NCI-H345 treated with DMSO at 0.1 percent for 48 hours (cell line): ENCODE measurements around the gene ARF1.

ENCODE experiments used
- DNase-seq: peaks from one replicate; lab custom pipeline; 2025; ENCODE audit not compliant: unreplicated experiment; lab: John Stamatoyannopoulos, UW

The ARF1 gene

DNA sequence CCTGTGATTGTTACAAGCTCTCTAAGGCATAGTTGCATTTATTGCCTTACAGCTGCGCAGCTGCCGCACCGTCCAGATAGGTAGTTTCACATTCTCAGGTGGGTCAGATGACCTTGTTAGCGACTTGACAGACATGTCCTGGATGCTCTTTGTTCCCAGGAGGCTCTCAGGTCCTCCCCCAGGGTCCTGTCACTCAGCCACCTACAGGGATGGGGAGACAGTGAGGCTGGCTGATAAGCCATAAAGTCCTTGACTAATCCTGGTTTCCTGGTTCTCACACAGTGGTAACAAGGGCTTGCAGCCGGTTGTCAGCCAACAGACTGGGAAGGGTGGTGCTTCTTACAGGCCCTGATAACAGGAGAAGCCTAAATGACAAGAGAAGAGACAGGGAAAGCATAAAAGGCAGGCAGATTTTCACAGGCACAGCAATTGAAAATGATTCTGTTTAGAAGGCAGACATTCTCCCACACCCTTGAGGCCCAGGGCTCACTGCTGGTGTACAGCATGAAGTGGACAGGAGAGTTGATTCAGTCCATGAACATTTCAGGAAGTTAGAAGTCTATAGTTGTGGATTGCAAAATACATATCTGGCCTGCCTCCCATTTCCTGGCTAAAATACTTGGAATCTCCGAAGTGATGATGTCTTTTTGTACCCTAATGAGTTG is 2.9 kb downstream of the ARF1 start:
- no peak for DNase-seq

DNA sequence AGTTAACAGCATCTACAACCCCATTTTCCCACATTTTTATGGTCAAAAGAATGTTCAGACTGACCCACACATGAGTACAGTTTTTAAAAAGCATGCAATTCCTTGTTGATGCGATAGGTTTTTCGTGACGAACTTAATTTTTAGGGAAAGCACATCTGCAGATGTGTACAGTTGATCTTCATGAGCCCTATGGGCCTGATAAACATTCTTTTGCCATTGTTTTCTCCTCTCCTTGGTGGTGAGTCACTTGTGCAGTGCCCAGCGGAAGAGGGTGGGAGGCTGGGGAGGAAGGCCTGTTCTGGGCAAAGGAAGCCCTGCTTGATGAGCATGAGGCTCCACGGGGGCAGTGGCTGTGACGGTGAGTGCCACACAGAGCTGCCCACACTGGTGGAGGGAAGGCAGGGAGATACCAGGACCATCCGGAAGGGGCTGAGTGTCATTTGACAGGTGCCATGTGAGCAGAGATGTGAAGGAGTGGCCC is 5.3 kb downstream of the ARF1 start:
- DNase-seq: no peak

DNA sequence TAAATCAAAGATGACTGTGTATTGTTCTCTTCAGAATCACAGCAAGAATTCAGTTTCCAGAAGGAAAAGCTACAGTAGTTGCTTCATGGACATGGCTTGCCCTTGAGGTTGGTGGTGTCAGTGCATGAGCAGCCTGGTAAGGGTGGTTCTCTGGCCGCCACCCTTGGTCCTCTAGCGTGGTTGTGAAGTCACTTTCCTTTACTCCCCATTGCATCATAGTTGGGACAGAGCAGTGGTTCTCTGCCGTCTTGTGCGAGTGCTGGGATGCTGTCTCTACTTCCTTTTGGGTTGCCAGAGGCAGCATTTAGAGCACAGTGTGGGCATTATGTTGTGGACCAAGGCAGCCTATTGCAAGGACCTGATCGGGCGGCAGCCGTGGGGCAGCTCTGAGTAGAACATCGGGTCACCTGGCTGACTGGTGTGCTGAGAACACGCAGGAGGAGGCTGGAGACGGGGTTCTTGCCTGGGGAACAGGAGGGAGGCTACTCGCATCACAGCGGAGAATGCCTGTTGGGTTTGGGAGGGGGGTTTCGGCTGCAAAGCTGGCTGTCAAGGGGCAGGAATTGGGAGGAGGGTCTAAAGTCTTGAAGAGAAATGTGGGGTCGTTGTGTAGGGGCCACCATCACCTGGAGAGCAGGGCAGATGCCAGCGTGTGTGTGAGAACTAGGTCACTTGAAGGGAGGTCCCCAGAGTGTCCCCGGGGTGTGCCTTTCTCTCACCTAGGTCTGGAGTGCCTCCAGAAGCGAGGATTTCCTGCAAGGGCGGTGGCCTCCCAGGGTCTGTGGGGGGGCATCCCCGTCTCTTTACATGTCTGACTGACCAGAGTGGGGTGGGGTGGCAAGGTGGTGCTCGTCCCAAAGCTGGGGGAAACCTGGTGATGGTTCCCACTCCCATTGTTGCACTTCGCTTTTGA is 6.3 kb downstream of the ARF1 start:
- DNase-seq: no peak

DNA sequence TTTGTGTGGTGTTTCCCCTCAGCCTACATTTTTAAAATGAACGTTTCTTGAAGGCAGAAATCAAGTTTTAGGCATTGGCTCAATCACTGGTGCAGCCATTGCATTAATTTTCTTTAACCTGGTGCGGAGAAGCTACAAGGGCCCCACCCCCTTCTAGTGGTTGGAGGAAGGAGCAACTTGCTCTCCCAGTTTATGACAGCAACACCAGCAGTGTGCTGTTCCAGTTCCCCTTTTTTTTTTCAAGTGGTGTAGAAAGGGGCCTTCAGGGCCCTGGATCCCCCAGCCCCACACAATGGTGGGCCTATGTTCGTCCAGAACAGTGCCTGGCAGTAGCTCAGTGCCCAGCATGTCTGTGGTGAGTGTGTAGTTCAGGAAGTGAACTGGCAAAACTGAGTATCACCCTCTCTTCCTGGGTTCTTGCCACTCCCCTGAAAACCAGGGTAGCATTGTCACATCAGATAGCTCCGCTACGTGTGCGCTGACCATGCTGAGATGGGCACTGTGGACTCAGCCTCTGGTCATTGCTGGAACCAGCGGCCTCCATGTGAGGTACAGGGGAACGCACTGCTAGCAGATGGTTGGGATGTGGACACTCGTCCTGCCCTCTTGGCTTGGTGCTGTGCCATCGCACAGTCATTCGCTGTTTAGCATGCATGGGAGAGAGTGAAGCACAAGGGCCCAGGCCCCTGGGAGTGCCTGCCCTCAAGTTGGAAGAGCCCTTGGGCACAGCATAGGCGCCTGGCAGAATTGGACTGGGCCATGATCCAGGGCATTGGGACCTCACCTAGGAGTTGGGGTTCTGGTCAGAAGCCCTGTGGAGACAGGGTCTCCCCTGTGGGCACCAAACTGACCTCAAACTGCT is 7.2 kb downstream of the ARF1 start:
- DNase-seq: no peak

GRCh38 chr1:228090613-228091081 is 8.1 kb downstream of the ARF1 start:
- no peak for DNase-seq

DNA sequence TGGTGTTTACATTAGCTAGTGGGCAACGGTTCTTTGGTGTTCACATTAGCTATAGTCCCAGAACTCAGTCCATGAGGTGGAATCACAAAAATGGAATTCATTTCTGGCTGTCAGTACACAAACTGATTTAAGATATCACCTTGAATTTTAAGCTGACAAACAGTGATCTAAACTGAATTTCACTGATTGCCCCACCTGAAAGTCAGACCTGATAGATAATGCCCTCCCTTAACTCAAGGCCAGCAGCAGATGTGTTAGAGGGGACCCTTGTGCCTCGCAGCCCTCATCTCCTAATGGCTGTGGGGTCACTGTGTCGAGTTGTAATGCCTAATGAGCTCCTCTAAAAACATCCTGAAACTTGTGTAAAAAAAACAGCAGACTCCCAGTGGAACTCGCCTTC is 8.6 kb downstream of the ARF1 start:
- no peak for DNase-seq

- no peak for DNase-seq
Measured at GRCh38 chr1:228092342-228093049, 10.0 kb downstream of the ARF1 start.

DNA sequence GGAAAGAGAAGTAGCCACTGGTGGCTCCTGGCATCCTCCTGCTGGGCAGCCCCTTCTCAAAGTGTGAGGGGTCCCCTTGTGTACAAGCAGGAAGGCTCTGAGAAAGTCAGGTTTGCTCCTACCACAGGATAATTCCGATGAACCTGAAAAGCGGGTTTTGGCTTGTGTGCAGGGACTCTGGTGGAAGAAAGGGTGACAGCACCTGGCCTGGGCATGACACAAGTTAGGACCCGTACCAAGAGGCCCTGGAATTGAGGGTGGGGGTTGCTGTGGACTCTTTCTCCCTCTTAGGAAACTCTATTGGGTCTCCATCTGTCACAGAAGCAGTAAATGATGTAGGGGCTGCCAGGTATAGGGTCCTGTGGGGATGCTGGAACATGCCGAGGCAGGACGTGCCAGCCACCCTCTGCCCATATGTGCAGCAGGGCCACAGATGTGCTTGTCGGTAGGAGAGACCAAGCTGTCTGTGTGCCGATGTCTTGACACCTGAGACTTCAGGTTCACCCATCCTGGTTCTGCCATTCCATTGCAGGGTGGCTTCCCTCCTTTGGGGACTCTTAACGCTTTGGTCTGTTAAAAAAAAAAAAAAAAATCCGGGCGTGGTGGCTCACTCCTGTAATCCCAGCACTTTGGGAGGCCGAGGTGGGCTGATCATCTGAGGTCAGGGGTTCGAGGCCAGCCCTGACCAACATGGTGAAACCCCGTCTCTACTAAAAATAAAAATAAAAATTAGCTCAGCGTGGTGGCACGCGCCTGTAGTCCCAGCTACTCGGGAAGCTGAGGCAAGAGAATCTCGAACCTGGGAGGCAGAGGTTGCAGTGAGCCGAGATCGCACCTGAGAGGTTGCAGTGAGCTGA is 10.8 kb downstream of the ARF1 start:
- DNase-seq: no peak

DNA sequence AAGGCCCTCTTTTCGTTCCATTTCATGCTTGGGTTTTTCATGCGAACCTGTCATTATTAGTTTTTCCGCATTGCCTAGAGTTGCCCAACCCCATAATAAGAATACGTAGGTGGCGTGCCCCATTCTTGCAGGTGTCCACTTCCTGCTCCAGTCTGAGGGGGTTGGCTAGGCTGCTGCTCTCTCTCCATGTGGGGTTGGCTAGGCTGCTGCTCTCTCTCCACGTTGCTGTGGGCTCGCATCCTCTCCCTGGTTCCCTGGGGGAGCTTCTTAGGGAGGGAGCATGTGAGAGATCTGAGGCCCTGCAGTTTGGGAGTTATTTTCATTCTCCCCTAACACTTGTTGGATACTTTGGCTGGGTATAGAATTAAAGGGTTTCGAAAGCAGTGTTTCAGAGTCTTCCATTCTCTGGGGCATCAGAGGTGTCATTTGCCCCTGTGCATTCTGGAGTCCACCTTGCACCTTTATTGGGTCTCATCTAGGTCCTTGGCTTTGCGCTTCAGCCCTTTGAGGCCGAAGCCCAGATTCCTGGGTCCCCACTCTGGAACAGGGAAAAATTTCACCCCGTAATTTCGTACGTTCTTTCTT is 12.0 kb downstream of the ARF1 start:
- DNase-seq: no peak

DNA sequence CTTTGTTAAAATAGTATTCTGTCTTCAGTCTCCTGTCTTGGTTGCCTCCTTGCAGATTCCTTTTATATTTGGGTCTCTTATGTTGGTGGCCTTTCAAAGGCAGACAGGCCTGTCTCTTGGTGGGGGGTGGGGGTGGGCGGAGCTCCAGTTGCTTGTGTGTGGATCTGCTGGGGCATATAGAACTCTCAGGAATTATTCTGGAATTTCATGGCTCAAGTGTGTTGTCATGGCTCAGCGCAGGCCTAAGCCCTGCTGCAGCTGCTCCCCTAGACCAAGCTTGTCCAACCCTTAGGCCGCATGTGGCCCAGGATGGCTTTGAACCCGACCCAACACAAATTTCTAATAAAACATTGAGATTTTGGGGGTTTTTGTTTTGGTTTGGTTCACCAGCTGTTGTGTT is 12.7 kb downstream of the ARF1 start:
- no peak for DNase-seq

DNA sequence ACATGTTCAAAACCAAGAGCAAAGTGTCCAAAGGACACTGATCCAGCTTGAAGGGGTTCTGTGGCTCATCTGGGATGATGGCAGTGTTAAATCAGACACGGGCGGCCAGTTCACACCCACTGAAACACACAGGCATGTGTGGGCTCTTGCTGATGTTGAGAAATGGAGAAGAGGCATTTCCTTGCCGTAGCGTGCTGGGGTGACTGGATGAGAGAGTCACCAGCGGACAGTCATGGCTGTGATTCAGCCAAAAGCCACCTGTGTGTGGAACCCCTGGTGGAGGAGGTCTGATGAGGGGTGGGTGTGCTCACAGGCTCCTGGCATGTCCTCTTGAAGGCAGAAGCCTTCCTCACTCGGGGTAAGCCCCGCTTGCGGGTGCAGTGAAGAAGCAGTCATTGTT is 13.4 kb downstream of the ARF1 start:
- DNase-seq: no peak

GRCh38 chr1:228096416-228097332 is 14.2 kb downstream of the ARF1 start:
- DNase-seq: no peak

GRCh38 chr1:228097333-228098081 is 15.0 kb downstream of the ARF1 start:
- no peak for DNase-seq

GRCh38 chr1:228098323-228098931 is 15.9 kb downstream of the ARF1 start:
- no peak for DNase-seq

GRCh38 chr1:228099331-228099732 is 16.8 kb downstream of the ARF1 start:
- no peak for DNase-seq

GRCh38 chr1:228100822-228101613 is 18.5 kb downstream of the ARF1 start:
- no peak for DNase-seq
